HG03066 (cell line): Measurements from ENCODE around the gene CAMTA1.

Source experiments
- ATAC-seq: cut with Tn5 transposase; IDR thresholded peaks from one replicate; pipeline ENCODE4 v1.9.1; 2021; ENCODE audit warnings: low read depth; ENCODE audit not compliant: unreplicated experiment

The CAMTA1 gene

GRCh38 chr1:7508052-7508933 is 723.0 kb downstream of the CAMTA1 start:
- ATAC-seq = no peak

DNA sequence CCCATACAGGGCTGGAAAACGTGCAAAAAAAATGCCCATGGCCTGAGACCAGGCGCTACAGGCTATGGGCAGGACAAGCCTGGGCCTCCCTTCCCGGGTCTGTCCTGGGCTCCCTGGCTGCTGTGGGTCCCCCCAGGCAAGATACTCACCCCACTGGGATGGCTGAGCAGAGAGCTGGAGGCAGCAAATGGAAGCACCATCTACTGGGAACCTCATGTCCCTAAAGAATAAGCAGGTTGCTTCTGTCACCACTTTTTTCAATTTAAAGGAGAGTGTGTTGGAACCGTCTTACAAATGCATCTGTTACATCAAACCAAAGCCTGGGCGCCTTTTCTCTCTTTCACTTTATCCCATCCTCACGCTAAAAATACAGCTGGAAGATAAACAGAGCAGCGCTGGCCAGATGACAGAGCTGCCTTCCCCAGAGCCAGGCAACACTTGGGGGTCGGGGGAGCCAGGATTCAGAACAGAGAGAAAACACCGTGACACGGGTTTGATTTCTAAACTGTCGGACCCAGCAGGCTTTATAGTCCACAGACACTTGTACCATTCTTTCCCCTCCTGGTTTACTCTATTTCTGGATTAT is 723.8 kb downstream of the CAMTA1 start:
- ATAC-seq = no peak

GRCh38 chr1:7509598-7509997 is 724.3 kb downstream of the CAMTA1 start:
- ATAC-seq = no peak

GRCh38 chr1:7510389-7510931 is 725.2 kb downstream of the CAMTA1 start:
- no peak for ATAC-seq

DNA sequence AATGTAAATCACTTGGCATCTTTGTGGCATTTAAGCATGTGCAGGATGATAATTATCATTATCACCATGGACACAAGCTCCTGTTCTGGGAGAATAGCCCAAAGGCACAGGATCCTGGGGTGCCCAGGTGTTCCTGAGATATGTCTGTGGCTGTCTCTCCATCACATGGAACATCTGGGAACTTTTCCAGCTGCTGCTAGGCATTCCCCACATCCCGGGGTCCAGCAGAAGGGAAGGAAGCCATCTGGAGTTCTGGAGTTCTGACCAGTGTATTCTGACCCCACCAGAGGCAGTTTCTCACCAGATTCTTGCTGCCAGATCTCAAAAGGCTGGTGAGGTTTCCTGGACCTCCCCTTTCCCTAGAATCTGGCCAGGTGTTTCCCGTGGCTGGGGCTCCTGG is 726.1 kb downstream of the CAMTA1 start:
- no peak for ATAC-seq

- ATAC-seq = no peak
Observed at GRCh38 chr1:7513081-7513480, 727.8 kb downstream of the CAMTA1 start.

- ATAC-seq = no peak
Observed at GRCh38 chr1:7515175-7515574, 729.9 kb downstream of the CAMTA1 start.

GRCh38 chr1:7515904-7516303 is 730.6 kb downstream of the CAMTA1 start:
- ATAC-seq = no peak

GRCh38 chr1:7516341-7516740 is 731.1 kb downstream of the CAMTA1 start:
- ATAC-seq = no peak

DNA sequence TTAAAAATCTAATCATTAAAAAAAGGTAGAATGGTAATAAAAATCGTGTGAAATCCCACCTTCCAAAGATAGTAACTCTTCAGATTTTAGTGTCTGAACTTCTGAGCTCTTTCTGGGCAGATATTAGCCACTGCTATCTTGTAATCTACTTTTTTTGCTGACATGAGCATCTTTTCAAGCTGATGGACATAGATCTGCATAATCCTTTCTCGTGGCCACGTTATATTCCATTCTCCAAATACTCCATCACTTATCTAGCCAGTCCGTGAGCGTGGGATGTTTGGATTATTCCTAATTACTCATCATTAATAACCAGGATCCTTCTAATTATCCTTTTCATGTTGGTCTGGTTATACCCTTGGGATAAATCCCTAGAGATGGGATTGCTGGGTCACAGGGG is 731.7 kb downstream of the CAMTA1 start:
- no peak for ATAC-seq

DNA sequence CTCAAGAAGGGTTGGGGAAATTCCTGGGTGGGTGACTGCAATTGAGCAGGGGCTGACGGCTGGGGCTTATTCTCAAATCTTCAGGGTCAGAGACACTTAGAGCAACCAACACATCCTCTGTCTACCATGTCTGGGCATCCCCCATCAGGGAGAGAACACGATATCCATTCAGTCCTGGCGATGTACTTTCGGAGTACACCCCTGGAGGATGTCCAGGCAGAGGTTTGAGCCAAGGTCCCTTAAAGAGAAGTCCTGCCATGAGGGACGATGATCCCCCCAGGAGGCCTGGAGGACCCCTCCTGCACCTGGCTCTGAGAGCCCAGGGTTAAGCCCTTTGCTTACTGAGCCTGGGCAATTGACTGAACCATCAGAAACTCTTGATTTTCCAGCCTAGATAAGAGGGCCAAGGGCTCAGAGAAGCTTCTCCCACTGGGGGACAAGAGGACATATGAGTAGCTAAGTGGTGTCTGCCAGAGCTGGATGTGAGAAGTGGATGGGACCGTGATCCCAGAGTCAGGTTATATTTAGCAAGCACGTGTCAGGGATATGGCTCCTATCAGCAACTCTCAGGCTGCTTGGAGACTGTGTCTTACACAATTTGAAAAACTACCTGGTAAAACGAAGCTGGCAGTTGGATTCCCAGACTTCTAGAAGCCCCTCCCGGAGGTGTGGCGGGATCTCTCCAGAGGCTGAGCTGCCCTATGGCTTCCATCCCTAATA is 732.5 kb downstream of the CAMTA1 start:
- no peak for ATAC-seq

- ATAC-seq = no peak
Observed at GRCh38 chr1:7518411-7518810, 733.2 kb downstream of the CAMTA1 start.

DNA sequence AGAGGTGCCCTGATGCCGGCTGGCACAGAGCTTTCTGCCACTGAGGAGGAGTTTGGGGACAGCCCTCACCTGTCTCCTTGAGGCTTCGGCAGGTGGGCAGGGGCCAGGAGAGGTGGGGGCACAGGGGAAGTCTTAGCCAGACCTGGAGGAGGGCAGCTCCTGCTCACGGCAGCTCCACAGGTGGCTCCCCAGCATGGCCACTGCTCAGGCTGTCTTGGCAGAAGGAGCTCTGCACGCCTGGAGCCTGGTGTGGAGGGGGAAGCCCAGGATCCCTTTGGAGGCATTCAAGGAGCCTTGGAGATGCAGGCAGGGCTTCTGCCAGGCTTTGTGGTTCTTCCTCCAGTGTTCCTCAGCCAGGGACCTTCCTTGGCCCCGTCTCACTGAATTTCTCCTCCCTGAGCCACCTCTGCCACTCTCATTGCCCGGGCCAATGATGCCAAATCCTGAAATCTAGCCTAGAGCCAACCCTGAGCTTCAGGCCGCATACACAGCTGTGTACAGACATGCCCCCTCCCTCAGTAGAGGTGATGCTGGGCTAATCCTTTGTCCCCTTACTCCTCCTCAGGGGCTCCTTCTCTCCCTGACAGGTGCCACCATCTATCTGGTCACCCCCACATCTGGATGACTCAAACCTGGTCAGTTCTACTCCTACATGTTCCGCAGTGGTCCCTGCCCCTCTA is 734.1 kb downstream of the CAMTA1 start:
- no peak for ATAC-seq

DNA sequence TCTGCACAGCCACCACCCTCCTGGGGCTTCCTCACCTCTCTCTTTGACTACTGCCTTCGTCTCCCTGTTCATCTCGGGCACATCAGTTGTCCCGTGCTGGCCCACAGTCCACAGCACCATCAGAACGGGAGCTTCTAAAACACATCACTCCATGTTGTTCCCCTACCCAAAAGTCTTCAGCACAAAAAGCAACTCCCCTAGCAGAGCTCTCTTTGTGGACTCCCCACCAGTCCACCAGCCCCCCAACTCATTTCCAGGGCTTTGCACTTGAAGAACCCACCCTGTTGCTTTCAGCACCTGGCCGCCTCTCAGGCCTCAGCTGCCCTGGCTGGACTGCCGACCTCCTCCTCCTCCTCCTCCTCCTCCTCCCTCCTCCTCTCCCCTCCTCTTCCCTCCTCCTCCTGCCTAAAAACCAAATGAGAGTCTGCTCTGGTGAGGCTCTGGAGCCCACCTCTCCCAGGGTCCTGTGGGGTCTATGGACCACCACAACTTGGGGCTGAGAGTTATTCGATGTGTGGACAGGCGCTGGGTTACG is 734.7 kb downstream of the CAMTA1 start:
- no peak for ATAC-seq

DNA sequence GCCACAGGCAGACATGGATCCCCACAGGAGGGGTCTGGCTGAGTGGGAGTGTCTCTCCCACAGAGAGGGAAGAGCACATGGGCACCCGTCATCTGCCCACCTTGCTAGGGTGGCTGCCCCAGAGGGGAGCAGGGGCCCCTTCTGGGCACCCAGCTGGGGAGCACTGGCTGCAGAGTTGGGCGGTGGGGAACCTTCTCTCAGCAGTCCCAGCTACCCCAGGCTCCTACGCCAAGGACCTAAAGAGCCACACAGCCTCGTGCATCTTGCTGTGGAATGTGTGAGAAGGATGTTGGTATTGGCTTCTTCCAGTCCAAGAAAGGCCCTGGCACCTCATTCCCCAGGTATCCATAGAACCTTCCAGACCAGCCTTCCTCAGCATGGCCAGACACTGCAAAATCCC is 735.2 kb downstream of the CAMTA1 start:
- no peak for ATAC-seq

- no peak for ATAC-seq
Observed at GRCh38 chr1:7524341-7525337, 739.4 kb downstream of the CAMTA1 start.

GRCh38 chr1:7525338-7526063 is 740.2 kb downstream of the CAMTA1 start:
- no peak for ATAC-seq

DNA sequence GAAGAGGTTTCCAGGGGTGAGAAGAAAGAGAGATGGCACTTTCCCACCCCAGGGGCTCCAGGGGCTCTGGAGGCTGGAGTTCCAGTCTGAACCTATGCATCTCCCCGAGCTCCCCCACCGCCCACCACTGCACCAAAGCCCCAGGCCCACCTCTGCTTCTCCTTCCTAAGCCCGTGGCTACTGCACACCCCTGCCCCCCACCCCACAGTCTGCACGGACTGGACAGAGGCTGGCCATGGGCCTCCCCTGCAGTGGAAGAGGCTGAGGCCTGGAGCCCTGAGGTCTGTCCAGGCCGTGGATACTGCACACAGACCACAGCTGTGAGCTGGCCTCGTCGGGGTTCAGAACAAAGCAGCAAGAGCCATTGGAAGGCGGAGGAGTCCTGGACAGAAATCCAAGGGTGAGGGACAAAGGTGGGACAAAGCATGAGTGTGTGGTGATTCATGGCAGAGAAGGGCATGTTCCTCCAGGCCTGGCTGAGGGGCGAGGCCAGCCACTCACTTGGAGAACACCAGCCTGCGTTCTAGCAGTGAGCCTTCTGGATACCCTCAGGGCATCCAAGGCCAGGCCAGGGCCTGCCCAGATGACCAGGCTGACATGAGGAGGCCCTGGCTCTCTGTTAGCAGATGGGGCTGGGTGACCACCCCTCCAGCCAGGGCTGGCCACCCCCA is 741.1 kb downstream of the CAMTA1 start:
- no peak for ATAC-seq
